CD14-positive monocyte (primary cell): ENCODE results near the gene FAM89A. TPM values are rescaled to one million over a fixed set of nuclear protein-coding genes. Genes with fewer than 3 reads are reported as not detected.

Experiments used
- DNase-seq, 3 donors: peaks; one replicate each; pipeline ENCODE4 v3.0.0-alpha.2; 2011 to 2022
- H2AFZ ChIP-seq: 2 replicates; pipeline ENCODE4 v1.6.0; 2012; ENCODE audit warnings: mild to moderate bottlenecking, low read depth, low read length, inconsistent platforms; ENCODE audit not compliant: insufficient read depth, poor library complexity, severe bottlenecking
- H3K27ac ChIP-seq, 2 donors: 1 replicate in 1 of 2; 2 replicates in 1 of 2; pipeline ENCODE4 v1.5.1; 2012 to 2013; ENCODE audit warnings: low read length in 2 of 2, control low read depth in 1 of 2, inconsistent platforms in 1 of 2, low read depth in 1 of 2, mild to moderate bottlenecking in 1 of 2
- H3K27me3 ChIP-seq, 2 donors: one replicate each; pipeline versions ENCODE4 v1.6.0 to v1.6.1; 2011 to 2013; ENCODE audit warnings: low read length in 2 of 2; ENCODE audit not compliant: control insufficient read depth in 2 of 2, insufficient read depth in 2 of 2
- H3K36me3 ChIP-seq, 2 donors: replicated peaks in 1 of 2; 1 replicate in 1 of 2; 2 replicates in 1 of 2; pipeline versions ENCODE4 v1.5.1 to v1.6.1; 2012 to 2013; ENCODE audit warnings: low read length in 2 of 2, control low read depth in 1 of 2, inconsistent platforms in 1 of 2, mild to moderate bottlenecking in 1 of 2; ENCODE audit not compliant: insufficient read depth in 2 of 2, control insufficient read depth in 1 of 2
- H3K4me1 ChIP-seq, 2 donors: 1 replicate in 1 of 2; 2 replicates in 1 of 2; pipeline versions ENCODE4 v1.5.1 to v1.6.1; 2012 to 2013; ENCODE audit warnings: low read length in 2 of 2, control low read depth in 1 of 2, inconsistent platforms in 1 of 2, mild to moderate bottlenecking in 1 of 2, moderate library complexity in 1 of 2; ENCODE audit not compliant: insufficient read depth in 2 of 2, control insufficient read depth in 1 of 2
- H3K4me2 ChIP-seq: replicated peaks from 2 replicates; pipeline ENCODE3; 2012; ENCODE audit warnings: low read length, moderate library complexity, mild to moderate bottlenecking; ENCODE audit not compliant: poor library complexity, severe bottlenecking; ENCODE audit errors: extremely low read depth
- H3K4me3 ChIP-seq, 3 experiments: fragments of 200-600 bp in 1 of 3; sonication (generic) in 1 of 3; replicated peaks in 1 of 3; 1 replicate in 2 of 3; 2 replicates in 1 of 3; pipeline ENCODE4 v1.5.1; 2011 to 2013; ENCODE audit warnings: low read length in 3 of 3, mild to moderate bottlenecking in 3 of 3, control low read depth in 2 of 3, low read depth in 2 of 3, inconsistent platforms in 1 of 3, moderate library complexity in 1 of 3
- H3K79me2 ChIP-seq: 2 replicates; pipeline ENCODE4 v1.6.0; 2012; ENCODE audit warnings: mild to moderate bottlenecking, control low read depth, inconsistent platforms, low read length, moderate library complexity; ENCODE audit not compliant: insufficient read depth
- H3K9ac ChIP-seq: 2 replicates; pipeline ENCODE4 v1.6.0; 2017; ENCODE audit warnings: low read length, mild to moderate bottlenecking; ENCODE audit not compliant: insufficient read depth, poor library complexity, severe bottlenecking
- H3K9me3 ChIP-seq, 2 donors: replicated peaks in 1 of 2; 1 replicate in 1 of 2; 2 replicates in 1 of 2; pipeline versions ENCODE4 v1.5.1 to v1.6.1; 2012 to 2013; ENCODE audit warnings: low read length in 2 of 2, control low read depth in 1 of 2; ENCODE audit not compliant: control insufficient read depth in 1 of 2, insufficient read depth in 1 of 2
- H4K20me1 ChIP-seq: 2 replicates; pipeline ENCODE4 v1.6.0; 2012; ENCODE audit warnings: mild to moderate bottlenecking, low read length, control low read depth, moderate library complexity; ENCODE audit not compliant: insufficient read depth
- H3K27ac Mint-ChIP-seq, 7 donors: one replicate each; pipeline ENCODE4 v1.8.0; 2020; ENCODE audit warnings: mild to moderate bottlenecking in 7 of 7, mixed read lengths in 7 of 7, moderate library complexity in 6 of 7, inconsistent platforms in 2 of 7
- H3K27me3 Mint-ChIP-seq, 3 donors: one replicate each; pipeline ENCODE4 v1.8.0; 2021 to 2022; ENCODE audit warnings: low read depth in 3 of 3, mild to moderate bottlenecking in 3 of 3, mixed read lengths in 3 of 3, moderate library complexity in 3 of 3, inconsistent platforms in 1 of 3
- H3K36me3 Mint-ChIP-seq, 2 donors: one replicate each; pipeline ENCODE4 v1.8.0; 2020; ENCODE audit warnings: mixed read lengths in 2 of 2, inconsistent platforms in 1 of 2, mild to moderate bottlenecking in 1 of 2
- H3K4me1 Mint-ChIP-seq: one replicate; pipeline ENCODE4 v1.8.0; 2020; ENCODE audit warnings: mild to moderate bottlenecking, mixed read lengths
- H3K4me3 Mint-ChIP-seq, 2 donors: one replicate each; pipeline ENCODE4 v1.8.0; 2020; ENCODE audit warnings: mild to moderate bottlenecking in 2 of 2, mixed read lengths in 2 of 2, moderate library complexity in 1 of 2
- H3K9me3 Mint-ChIP-seq, 7 donors: one replicate each; pipeline ENCODE4 v1.8.0; 2020 to 2022; ENCODE audit warnings: mixed read lengths in 7 of 7, mild to moderate bottlenecking in 6 of 7, moderate library complexity in 6 of 7, inconsistent platforms in 2 of 7
- WGBS: methylation state at CpG from one replicate; pipeline ENCODE4 v1.1.5; 2013; ENCODE audit warnings: missing lambda C conversion rate; ENCODE audit not compliant: insufficient coverage; 5-methylcytosine and 5-hydroxymethylcytosine counted together
- intact Hi-C, 2 donors: fragments of 100-400 bp; cut with micrococcal nuclease; formaldehyde crosslinking; loops; one replicate each; pipeline versions ENCODE4 v1.15.0 to v1.15.1; 2023
- polyA plus RNA-seq, 3 donors: library from polyadenylated mRNA; depleted of rRNA in 1 of 3; unstranded in 2 of 3; stranded (reverse) in 1 of 3; fragments of 300-500 nt in 2 of 3; fragments of >200 nt in 1 of 3; fragmentation: Illumina TruSeq in 2 of 3; gene quantifications; 1 replicate in 2 of 3; 2 replicates in 1 of 3; pipeline ENCODE4 v1.2.3, GENCODE V29; 2012 to 2021
- TF ChIP-seq, protein P1 (sequence below): fragments of 200-600 bp; IDR thresholded peaks from one replicate; pipeline ENCODE4 v1.8.0; 2022; ENCODE audit warnings: antibody characterized with exemption, mild to moderate bottlenecking

FAM89A gene
- polyA plus RNA-seq, 3 donors: 2.0 to 11.7 (median 4.4) TPM

DNA sequence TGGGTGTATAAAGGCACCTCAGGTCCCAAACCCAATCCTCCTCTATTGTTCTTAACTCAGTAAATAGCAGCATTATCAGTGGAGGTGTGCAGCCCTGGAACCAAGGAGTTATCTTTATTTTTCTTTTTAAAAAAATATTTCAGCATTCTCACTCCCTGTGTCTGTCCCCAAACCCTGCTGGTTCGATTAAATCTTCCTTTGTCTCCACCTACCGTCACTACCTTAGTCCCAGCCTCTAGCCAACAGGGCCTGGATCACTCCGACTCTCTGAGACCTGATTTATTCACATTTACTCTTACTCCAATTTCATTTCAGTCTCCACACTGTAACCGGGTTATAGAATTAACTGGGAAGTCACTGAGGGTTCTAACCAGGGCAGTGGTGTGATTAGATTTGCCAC, 39.1 kb upstream of the FAM89A start:
- H3K9me3 ChIP-seq: no peaks in the 10 kb centered on the region
- H4K20me1 ChIP-seq: no peaks in the 10 kb centered on the region
- intact Hi-C loops: no loop called here
- no peak overlapping the region for H3K4me2 ChIP-seq
- no peak overlapping the region for H3K27ac Mint-ChIP-seq
- H3K9ac ChIP-seq: no peak overlapping the region
- no peak overlapping the region for H2AFZ ChIP-seq
- TF ChIP-seq, protein P1, sequence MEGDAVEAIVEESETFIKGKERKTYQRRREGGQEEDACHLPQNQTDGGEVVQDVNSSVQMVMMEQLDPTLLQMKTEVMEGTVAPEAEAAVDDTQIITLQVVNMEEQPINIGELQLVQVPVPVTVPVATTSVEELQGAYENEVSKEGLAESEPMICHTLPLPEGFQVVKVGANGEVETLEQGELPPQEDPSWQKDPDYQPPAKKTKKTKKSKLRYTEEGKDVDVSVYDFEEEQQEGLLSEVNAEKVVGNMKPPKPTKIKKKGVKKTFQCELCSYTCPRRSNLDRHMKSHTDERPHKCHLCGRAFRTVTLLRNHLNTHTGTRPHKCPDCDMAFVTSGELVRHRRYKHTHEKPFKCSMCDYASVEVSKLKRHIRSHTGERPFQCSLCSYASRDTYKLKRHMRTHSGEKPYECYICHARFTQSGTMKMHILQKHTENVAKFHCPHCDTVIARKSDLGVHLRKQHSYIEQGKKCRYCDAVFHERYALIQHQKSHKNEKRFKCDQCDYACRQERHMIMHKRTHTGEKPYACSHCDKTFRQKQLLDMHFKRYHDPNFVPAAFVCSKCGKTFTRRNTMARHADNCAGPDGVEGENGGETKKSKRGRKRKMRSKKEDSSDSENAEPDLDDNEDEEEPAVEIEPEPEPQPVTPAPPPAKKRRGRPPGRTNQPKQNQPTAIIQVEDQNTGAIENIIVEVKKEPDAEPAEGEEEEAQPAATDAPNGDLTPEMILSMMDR: no peak
- H3K27me3 ChIP-seq: no peaks in the 10 kb centered on the region
- H3K4me3 ChIP-seq: no peak overlapping the region
- H3K4me3 Mint-ChIP-seq: no peak overlapping the region
- H3K4me1 ChIP-seq: no peaks in the 10 kb centered on the region
- H3K36me3 Mint-ChIP-seq: no peaks in the 10 kb centered on the region
- no peaks in the 10 kb centered on the region for H3K79me2 ChIP-seq
- no peaks in the 10 kb centered on the region for H3K36me3 ChIP-seq
- H3K9me3 Mint-ChIP-seq: peaks cover 0 to 4% (median 0%) of the 10 kb centered on the region in 7 donors
- H3K4me1 Mint-ChIP-seq: no peaks in the 10 kb centered on the region
- H3K27me3 Mint-ChIP-seq: peaks cover 3 to 10% (median 8%) of the 10 kb centered on the region in 3 donors
- no peak overlapping the region for H3K27ac ChIP-seq
- no peak for DNase-seq
- 100% methylated on average over 1 of the region's 4 CpGs for WGBS

DNA sequence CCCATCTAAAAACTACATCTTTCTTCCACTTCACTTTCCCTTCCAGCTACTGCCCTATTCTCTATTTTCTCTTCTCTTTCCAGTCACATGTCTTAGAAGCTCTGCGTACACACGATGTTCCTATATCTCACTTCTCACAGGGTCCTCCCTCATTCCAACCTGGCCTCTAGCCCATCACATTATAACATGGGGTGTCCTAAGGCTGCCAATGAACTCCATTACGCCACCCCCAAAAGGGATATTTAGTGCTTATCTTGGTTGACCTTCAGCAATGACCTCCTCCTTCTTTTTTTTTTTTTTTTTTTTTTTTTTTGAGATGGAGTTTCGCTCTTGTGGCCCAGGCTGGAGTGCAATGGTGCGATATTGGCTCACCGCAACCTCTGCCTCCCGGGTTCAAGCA, 38.2 kb upstream of the FAM89A start:
- WGBS: no CpG with 5 or more reads among the region's 7 CpGs

More for the DNA sequence above, 38.2 kb upstream of the FAM89A start:
- Histone ChIP-seq H3K36me3 (no peaks in the 10 kb centered on the region), H3K4me1 (no peaks in the 10 kb centered on the region), H3K27ac (no peak overlapping the region), H3K9me3 (no peaks in the 10 kb centered on the region), H3K4me2 (no peak overlapping the region), H4K20me1 (no peaks in the 10 kb centered on the region), H3K79me2 (no peaks in the 10 kb centered on the region), H3K4me3 (no peak overlapping the region), H2AFZ (no peak overlapping the region), H3K27me3 (no peaks in the 10 kb centered on the region), H3K9ac (no peak overlapping the region)
- DNase-seq: no peak
- H3K36me3 Mint-ChIP-seq: no peaks in the 10 kb centered on the region
- H3K4me3 Mint-ChIP-seq: no peak overlapping the region
- TF ChIP-seq, protein P1: no peak
- H3K27ac Mint-ChIP-seq: no peak overlapping the region
- intact Hi-C loops: no loop called here
- no peaks in the 10 kb centered on the region for H3K4me1 Mint-ChIP-seq
- H3K9me3 Mint-ChIP-seq: peaks cover 0 to 4% (median 0%) of the 10 kb centered on the region in 7 donors
- H3K27me3 Mint-ChIP-seq: peaks cover 3 to 10% (median 8%) of the 10 kb centered on the region in 3 donors
